ENCODE data around the gene THG1L. TPM values are rescaled to one million over a fixed set of nuclear protein-coding genes. Genes with fewer than 3 reads are reported as not detected.

Gene THG1L
- total and polyA plus RNA-seq, 2 experiments from 2014 or later = 12.2 to 13.8 TPM

DNA sequence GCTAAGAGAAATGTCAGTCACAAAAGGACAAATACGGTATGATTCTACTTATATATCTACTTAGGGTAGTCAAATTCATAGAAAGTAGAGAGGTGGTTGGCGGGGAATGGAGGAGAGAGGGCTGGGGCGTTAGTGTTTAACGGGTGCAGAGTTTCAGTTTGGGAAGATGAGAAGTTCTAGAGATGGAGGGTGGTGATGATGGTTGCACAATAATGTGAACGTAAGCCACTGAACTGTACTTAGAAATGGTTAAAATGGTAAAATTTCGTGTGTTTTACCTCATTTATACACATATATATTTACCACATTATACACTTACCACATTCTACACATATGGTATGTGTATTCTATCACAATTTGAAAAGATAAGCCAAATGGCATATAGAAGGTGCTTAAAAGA, 48.0 kb downstream of the THG1L start:
- no peaks in the 10 kb centered on the region for H3K27me3 ChIP-seq (ENCODE audit: insufficient read depth)
- H3K9me2 ChIP-seq (ENCODE audit: insufficient read depth) = no peaks in the 10 kb centered on the region; the same call in 1 of the 2 replicates
- no peak overlapping the region for H3K4me3 Mint-ChIP-seq
- no peaks in the 10 kb centered on the region; the same call in 1 of the 2 replicates for H3K36me3 ChIP-seq (ENCODE audit: insufficient read depth)
- no peak overlapping the region for H3K4me2 ChIP-seq
- H3F3A ChIP-seq (replicated peaks; ENCODE audit: low read depth) = no peaks in the 10 kb centered on the region
- TF ChIP-seq NANOG (IDR thresholded peaks at IDR 0.05; ENCODE audit: borderline replicate concordance) = no peak
- peaks cover 6% of the 10 kb centered on the region; the same call in 2 of the 3 replicates for H3K4me1 Mint-ChIP-seq
- H3K9me3 Mint-ChIP-seq = no peaks in the 10 kb centered on the region
- no peaks in the 10 kb centered on the region for H3K36me3 Mint-ChIP-seq (ENCODE audit: low read depth)
- no peak overlapping the region for H3K27ac Mint-ChIP-seq
- no peaks in the 10 kb centered on the region for H3K27me3 Mint-ChIP-seq (ENCODE audit: insufficient read depth, low read depth, poor library complexity)
- H3K4me3 ChIP-seq = no peak overlapping the region
- H3K79me2 ChIP-seq (replicated peaks; ENCODE audit: insufficient read depth) = no peaks in the 10 kb centered on the region
- no peak for DNase-seq (ENCODE audit: low spot score)
- no peak for ATAC-seq
- H4K20me1 ChIP-seq (replicated peaks; ENCODE audit: insufficient read depth) = no peaks in the 10 kb centered on the region
- no peak overlapping the region for H3K27ac ChIP-seq (ENCODE audit: low read depth)
- H3K4me1 ChIP-seq (ENCODE audit: insufficient read depth) = peaks cover 5% of the 10 kb centered on the region; the same call in 1 of the 2 replicates
- H2AFZ ChIP-seq = no peak overlapping the region

DNA sequence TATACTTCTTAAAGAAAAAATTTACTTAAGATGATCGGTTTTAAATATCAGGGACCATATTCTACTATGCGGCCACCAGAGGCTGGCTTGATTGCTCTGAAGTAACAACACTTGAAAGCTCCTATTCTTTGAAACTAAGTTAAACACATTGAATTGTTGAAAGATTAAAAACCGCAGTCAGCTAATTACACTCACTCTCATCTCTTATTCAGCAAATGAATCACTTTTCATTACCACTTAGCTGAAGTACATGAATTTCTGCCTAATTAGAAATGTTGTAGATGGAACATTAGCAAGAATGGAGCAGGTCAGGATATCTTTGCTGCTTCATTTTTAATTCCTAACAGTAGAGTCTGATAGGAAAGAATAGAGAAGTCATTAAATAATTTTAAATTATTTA, 54.6 kb downstream of the THG1L start:
- Histone ChIP-seq H3K27me3 (ENCODE audit: insufficient read depth) (no peaks in the 10 kb centered on the region), H3K4me3 (no peak overlapping the region), H2AFZ (no peak overlapping the region), H3K27ac (ENCODE audit: low read depth) (no peak overlapping the region), H3K79me2 (replicated peaks; ENCODE audit: insufficient read depth) (no peaks in the 10 kb centered on the region), H4K20me1 (replicated peaks; ENCODE audit: insufficient read depth) (0 out of 2 replicates have a peak, but pooled peaks cover 4% of the 10 kb centered on the region), H3F3A (replicated peaks; ENCODE audit: low read depth) (no peaks in the 10 kb centered on the region), H3K4me2 (no peak overlapping the region), H3K9me2 (ENCODE audit: insufficient read depth) (no peaks in the 10 kb centered on the region), H3K4me1 (ENCODE audit: insufficient read depth) (peaks cover 5% of the 10 kb centered on the region; the same call in 1 of the 2 replicates), H3K36me3 (ENCODE audit: insufficient read depth) (peaks cover 15% of the 10 kb centered on the region; the same call in 1 of the 2 replicates)
- DNase-seq (ENCODE audit: low spot score) (no peak), ATAC-seq (no peak)
- H3K4me1 Mint-ChIP-seq = peaks cover 6% of the 10 kb centered on the region; the same call in 2 of the 3 replicates
- no peaks in the 10 kb centered on the region for H3K9me3 Mint-ChIP-seq
- peaks cover 15% of the 10 kb centered on the region for H3K36me3 Mint-ChIP-seq (ENCODE audit: low read depth)
- H3K27me3 Mint-ChIP-seq (ENCODE audit: insufficient read depth, low read depth, poor library complexity) = no peaks in the 10 kb centered on the region
- H3K27ac Mint-ChIP-seq = no peak overlapping the region
- no peak overlapping the region for H3K4me3 Mint-ChIP-seq
- TF ChIP-seq JUNB (IDR thresholded peaks at IDR 0.05; ENCODE audit: unreplicated experiment) (no peak), NANOG (IDR thresholded peaks at IDR 0.05; ENCODE audit: borderline replicate concordance) (no peak), ZNF114 (CRISPR knock-in tag; IDR thresholded peaks at IDR 0.05) (no peak), EZH2 (IDR thresholded peaks at IDR 0.05; ENCODE audit: low read depth, unreplicated experiment) (no peak)
- TF ChIP-seq, protein P1, sequence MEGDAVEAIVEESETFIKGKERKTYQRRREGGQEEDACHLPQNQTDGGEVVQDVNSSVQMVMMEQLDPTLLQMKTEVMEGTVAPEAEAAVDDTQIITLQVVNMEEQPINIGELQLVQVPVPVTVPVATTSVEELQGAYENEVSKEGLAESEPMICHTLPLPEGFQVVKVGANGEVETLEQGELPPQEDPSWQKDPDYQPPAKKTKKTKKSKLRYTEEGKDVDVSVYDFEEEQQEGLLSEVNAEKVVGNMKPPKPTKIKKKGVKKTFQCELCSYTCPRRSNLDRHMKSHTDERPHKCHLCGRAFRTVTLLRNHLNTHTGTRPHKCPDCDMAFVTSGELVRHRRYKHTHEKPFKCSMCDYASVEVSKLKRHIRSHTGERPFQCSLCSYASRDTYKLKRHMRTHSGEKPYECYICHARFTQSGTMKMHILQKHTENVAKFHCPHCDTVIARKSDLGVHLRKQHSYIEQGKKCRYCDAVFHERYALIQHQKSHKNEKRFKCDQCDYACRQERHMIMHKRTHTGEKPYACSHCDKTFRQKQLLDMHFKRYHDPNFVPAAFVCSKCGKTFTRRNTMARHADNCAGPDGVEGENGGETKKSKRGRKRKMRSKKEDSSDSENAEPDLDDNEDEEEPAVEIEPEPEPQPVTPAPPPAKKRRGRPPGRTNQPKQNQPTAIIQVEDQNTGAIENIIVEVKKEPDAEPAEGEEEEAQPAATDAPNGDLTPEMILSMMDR (conservative IDR thresholded peaks at IDR 0.05; ENCODE audit: low read depth in 2 of 2) = no peak

Small RNA genes lying within 50 kb of the gene (small RNA-seq; reads per million reads assigned to genes)
- not detected for gene AC026407.1 (ENCODE audit: low replicate concordance)

Other genes with a start within 250 kb of the THG1L start
- 13.2 and 13.3 TPM in 2 replicates for gene ADAM19, start 155.6 kb upstream of the THG1L start, total RNA-seq (2014; rRNA removed; shearing (Covaris generic))
- 9.1 and 10.0 TPM in 2 replicates for gene ADAM19, start 155.6 kb upstream of the THG1L start, polyA plus RNA-seq (2016; fragmentation: Nextera tagmentation; extraction: Ambion mirVana)
- gene SOX30, start 79.0 kb upstream of the THG1L start, total RNA-seq (2014; rRNA removed; shearing (Covaris generic)) = 1.3 and 1.4 TPM in 2 replicates
- 0.43 and 0.47 TPM in 2 replicates for gene SOX30, start 79.0 kb upstream of the THG1L start, polyA plus RNA-seq (2016; fragmentation: Nextera tagmentation; extraction: Ambion mirVana)
- not detected in 2 replicates for gene C5orf52, start 59.9 kb upstream of the THG1L start, total RNA-seq (2014; rRNA removed; shearing (Covaris generic))
- gene C5orf52, start 59.9 kb upstream of the THG1L start, polyA plus RNA-seq (2016; fragmentation: Nextera tagmentation; extraction: Ambion mirVana) = not detected in 2 replicates
- 3.8 and 3.9 TPM in 2 replicates for gene LSM11, start 12.3 kb downstream of the THG1L start, total RNA-seq (2014; rRNA removed; shearing (Covaris generic))
- gene LSM11, start 12.3 kb downstream of the THG1L start, polyA plus RNA-seq (2016; fragmentation: Nextera tagmentation; extraction: Ambion mirVana) = 1.2 TPM in 2 replicates
- 82.1 and 101 TPM in 2 replicates for gene CLINT1, start 127.7 kb downstream of the THG1L start, total RNA-seq (2014; rRNA removed; shearing (Covaris generic))
- gene CLINT1, start 127.7 kb downstream of the THG1L start, polyA plus RNA-seq (2016; fragmentation: Nextera tagmentation; extraction: Ambion mirVana) = 66.3 and 71.7 TPM in 2 replicates